GM19452 (cell line): Measurements from ENCODE around the gene STK32C.
"Not testable (repeated sequence)": the region's sequence is repeated elsewhere in the genome, so short reads cannot be mapped to it uniquely, and the experiment has no call there.

Experiments used
- ATAC-seq: cut with Tn5 transposase; IDR thresholded peaks from one replicate; pipeline ENCODE4 v1.9.1; 2021; ENCODE audit not compliant: unreplicated experiment

STK32C gene

DNA sequence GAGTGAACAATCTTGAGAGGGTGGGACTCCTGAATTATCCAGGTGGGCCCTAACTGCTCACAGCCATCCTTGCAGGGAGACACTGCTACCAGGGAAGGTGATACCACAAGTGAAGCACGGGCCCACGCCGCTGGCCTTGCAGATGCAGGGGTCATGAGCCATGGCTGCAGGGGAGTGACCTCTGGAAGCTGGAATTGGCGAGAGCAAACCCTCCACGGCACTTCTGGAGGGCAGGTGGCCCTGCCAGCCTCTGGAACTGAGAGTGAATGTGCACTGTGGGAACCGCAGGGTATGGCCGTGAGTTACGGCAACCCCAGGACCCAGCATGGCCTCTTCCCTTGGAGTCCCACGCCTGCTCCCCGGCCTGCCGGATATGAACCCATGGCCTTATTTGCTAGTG is 37.5 kb downstream of the STK32C start:
- ATAC-seq = no peak

GRCh38 chr10:132269266-132270230 is 38.2 kb downstream of the STK32C start:
- ATAC-seq = no peak

DNA sequence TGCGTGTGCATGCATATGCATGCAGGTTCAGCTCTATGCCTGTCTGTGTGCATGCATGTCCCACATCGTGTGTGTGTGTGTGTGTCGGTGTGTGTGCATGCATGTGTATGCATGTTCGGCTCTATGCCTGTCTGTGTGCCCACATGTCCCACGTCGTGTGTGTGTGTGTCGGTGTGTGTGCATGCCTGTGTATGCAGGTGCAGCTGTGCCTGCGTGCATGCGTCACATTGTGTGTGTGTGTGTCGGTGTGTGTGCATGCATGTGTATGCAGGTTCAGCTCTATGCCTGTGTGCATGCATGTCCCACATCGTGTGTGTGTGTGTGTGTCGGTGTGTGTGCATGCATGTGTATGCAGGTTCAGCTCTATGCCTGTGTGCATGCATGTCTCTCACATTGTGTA is 39.8 kb downstream of the STK32C start:
- ATAC-seq = not testable (repeated sequence)

GRCh38 chr10:132266594-132267161 is 41.1 kb downstream of the STK32C start:
- no peak for ATAC-seq

- no peak for ATAC-seq
These were observed 41.8 kb downstream of the STK32C start for GRCh38 chr10:132265890-132266496.

GRCh38 chr10:132264966-132265889 is 42.5 kb downstream of the STK32C start:
- ATAC-seq = no peak

- ATAC-seq = no peak
These were observed 43.3 kb downstream of the STK32C start for GRCh38 chr10:132264306-132264950.

GRCh38 chr10:132263866-132264265 is 43.9 kb downstream of the STK32C start:
- no peak for ATAC-seq

DNA sequence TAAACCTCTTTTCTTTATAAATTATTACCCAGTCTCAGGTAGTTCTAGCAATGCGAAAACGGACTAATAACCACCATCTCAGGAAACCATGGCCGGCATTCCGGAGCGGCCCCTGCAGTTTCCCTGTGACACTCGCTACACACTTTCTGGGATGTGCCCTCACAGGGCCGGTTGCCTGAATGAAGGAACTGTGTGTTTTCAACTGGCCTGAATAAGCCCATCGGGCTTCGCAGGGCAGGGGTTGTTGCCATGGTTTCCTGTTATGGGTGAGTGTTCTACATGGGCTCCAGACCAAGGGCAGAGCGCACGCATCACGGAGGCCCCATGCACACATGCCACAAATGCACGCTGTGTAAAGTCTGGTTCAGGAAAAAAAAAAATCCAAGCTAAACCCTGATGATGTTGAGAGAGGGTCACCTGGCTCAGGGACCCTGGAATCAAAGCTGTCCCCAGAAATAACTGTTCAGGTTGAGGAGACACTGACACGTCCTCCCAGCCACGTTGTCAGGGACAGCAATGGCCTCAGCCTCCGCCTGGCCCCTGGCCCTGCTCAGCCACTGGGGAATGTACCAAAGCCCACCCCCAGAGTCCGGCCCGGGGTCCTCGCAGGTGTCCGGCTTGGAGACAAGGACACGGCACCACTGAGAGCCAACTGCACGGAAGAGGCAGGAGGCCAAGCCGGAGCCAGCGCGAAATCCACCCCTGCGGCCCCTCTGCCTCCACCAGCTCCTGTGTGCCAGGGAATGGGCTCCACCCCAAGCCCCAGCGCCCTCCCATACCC is 47.9 kb downstream of the STK32C start:
- no peak for ATAC-seq

- no peak for ATAC-seq
These were observed 49.3 kb downstream of the STK32C start for GRCh38 chr10:132258423-132258822.

GRCh38 chr10:132257907-132258306 is 49.8 kb downstream of the STK32C start:
- no peak for ATAC-seq

GRCh38 chr10:132257271-132257670 is 50.5 kb downstream of the STK32C start:
- ATAC-seq = no peak

DNA sequence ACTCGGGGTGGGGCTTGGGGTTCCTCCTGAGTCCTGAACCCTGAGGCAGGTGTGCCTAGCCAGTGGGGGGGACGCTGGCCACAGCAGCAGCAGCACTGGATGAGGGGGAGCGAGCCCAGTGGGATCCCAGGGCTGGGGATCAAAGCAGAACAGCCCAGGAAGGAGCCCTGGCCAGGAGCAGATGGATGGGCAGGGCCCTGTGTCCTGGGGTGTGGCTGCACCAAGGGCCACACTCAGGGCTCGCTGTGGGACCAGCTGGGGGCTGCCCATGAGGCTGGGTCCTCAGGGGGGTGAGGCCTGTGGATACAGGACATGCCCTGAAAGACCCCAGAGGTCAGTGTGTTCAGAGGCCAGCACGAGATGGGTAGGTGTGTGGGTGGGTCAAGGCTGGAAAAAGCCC is 50.9 kb downstream of the STK32C start:
- ATAC-seq = no peak

DNA sequence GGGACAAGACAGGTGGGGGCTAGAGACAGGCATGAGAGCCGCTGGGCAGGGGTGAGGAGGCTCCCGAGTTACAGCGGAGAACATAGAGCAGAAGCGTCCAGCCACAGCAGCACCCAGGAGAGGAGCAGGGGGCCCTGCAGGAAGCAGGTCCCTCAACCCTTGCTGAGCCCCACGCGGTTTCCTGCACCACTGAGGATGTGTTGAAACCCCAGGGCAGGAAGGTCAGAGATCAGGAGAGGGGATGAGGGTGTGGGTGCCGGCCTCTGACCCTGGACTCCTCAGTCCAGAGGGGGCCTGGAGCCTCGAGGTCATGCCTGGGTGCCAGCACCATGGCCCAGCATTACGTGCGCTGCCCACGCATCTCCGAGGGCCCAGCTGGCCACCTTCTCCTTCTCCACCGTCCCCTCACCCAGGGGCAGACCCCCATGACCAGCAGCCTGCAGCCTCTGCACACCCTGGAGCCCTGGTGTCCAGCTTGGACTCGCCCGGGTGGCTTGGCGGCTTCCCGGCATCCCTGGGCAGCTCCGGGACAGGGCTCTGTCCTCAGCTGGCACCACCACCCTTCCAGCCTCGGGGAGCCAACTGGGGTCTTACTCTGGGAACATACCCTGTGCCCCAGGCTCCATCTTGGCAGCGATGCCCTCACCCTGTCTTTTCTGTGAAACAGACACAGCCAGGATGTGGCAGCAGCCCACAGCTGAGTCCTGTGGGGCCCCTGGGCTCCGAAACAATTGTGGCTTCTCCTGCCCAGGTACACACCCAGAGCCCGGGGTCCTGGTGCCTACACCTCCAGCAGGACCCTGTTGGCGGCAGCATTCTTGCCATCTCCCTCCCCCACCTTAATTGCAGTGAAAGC is 52.0 kb downstream of the STK32C start:
- ATAC-seq = no peak

GRCh38 chr10:132254841-132255240 is 52.9 kb downstream of the STK32C start:
- ATAC-seq = no peak

DNA sequence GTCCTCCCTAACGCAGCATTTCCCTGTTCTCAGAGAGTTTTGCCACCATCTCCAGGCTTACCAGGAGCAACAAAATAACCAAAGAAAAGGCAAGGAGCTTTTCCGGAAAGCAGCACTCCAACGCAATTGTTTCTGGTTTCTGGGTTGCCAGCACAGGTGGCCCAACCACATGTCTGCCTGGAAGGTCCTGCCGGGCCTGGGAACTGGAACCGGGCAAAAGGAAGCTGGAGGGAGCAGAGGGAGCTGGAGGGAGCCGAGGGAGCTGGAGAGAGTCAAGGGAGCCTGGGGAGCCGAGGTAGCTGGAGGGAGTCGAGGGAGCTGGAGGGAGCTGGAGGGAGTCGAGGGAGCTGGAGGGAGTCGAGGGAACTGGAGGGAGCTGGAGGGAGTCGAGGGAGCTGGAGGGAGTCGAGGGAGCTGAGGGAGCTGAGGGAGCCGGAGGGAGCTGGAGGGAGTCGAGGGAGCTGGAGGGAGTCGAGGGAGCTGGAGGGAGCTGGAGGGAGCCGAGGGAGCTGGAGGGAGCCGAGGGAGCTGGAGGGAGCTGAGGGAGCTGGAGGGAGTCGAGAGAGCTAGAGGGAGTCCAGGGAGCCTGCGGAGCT is 54.6 kb downstream of the STK32C start:
- ATAC-seq = no peak

DNA sequence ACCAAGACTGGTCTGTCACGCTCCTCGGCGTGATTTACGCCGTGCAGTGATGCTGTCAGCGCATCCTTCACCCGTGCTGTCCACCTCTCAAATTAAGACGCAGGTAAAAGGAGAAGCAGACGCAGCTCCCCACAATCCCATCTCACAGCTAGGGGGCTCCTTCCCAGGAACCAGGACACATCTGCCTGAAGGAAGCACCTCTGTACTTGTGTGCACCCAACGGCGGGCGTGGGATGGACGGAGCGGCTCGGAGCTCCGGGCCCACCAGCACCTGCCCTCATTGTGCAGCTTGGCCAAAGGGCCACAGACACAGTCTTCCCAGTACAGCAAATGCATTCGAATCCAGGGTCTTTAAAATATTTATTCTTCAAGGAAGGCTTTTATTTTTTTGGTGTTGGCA is 55.3 kb downstream of the STK32C start:
- no peak for ATAC-seq

DNA sequence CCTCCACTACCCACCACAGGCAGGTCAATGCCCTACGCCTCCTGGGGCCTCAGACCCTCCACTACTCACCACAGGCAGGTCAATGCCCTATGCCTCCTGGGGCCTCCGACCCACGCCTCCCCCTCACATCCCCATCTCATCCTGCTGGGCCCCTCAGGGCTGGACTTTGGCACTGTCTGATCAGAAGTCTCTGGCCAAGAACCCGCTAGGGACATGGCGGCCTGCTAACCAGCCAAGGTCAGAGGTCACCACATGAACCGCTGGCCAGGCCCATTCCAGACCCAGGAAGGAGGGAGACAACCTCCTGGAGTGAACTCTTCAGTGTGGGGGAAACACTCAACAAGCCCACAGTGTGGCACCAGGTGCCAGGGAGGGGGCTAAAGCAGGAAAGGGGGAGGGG is 55.8 kb downstream of the STK32C start:
- ATAC-seq = no peak
